Thoracic aorta (tissue), 2 donors: ENCODE data around the gene RPL26. TPM values are rescaled to one million over a fixed set of nuclear protein-coding genes. Genes with fewer than 3 reads are reported as not detected.

Experiments used
- ATAC-seq: fragments of 150-250 bp; one replicate; pipeline ENCODE4 v1.8.0; 2017; ENCODE audit warnings: low read depth; ENCODE audit not compliant: insufficient number of reproducible peaks, low FRiP score
- DNase-seq: peaks from one replicate; pipeline ENCODE4 v3.0.0-alpha.2; 2020; ENCODE audit warnings: low spot score
- H3K27ac ChIP-seq, 2 donors: fragments of 200-600 bp; sonication (generic); 1 replicate in 1 of 2; 2 replicates in 1 of 2; pipeline ENCODE4 v1.5.1; 2016; ENCODE audit warnings: mild to moderate bottlenecking in 2 of 2, moderate library complexity in 2 of 2
- H3K27me3 ChIP-seq: fragments of 200-600 bp; sonication (generic); replicated peaks from 2 replicates; pipeline ENCODE4 v1.6.0; 2016; ENCODE audit warnings: mild to moderate bottlenecking; ENCODE audit not compliant: insufficient read depth
- H3K36me3 ChIP-seq: fragments of 200-600 bp; sonication (generic); one replicate; pipeline ENCODE4 v1.5.1; 2016
- H3K4me1 ChIP-seq, 2 donors: fragments of 200-600 bp; sonication (generic); 1 replicate in 1 of 2; 2 replicates in 1 of 2; pipeline versions ENCODE4 v1.5.1 to v1.6.0; 2016; ENCODE audit warnings: low read depth in 2 of 2, mild to moderate bottlenecking in 1 of 2; ENCODE audit not compliant: control insufficient read depth in 1 of 2
- H3K4me3 ChIP-seq: fragments of 200-600 bp; sonication (generic); 2 replicates; pipeline ENCODE4 v1.5.1; 2016; ENCODE audit warnings: mild to moderate bottlenecking
- H3K9me3 ChIP-seq: fragments of 200-600 bp; sonication (generic); 2 replicates; pipeline ENCODE4 v1.5.1; 2016
- CTCF ChIP-seq: fragments of 200-600 bp; sonication (generic); IDR thresholded peaks from one replicate; pipeline ENCODE4 v1.5.1; 2019; ENCODE audit warnings: antibody characterized with exemption
- total RNA-seq, 2 donors: library from RNA; depleted of rRNA; stranded (reverse); fragments of >200 nt; gene quantifications; one replicate each; pipeline versions ENCODE4 v1.1.0 to v1.2.3, GENCODE V29; 2016

RPL26 gene
- total RNA-seq, 2 donors from 2014 or later, result 1,235 to 1,884 TPM

- DNase-seq (no peak), ATAC-seq (no peak)
- no peak for TF ChIP-seq CTCF
- Histone ChIP-seq H3K4me3 (no peak overlapping the region), H3K4me1 (no peaks in the 10 kb centered on the region), H3K9me3 (no peaks in the 10 kb centered on the region), H3K36me3 (no peaks in the 10 kb centered on the region), H3K27ac (no peak overlapping the region), H3K27me3 (no peaks in the 10 kb centered on the region)
These were observed 36.9 kb downstream of the RPL26 start for GRCh38 chr17:8345951-8346665.

GRCh38 chr17:8345052-8345690 lies 37.8 kb downstream of the RPL26 start:
- H3K9me3 ChIP-seq, result no peaks in the 10 kb centered on the region
- no peak for TF ChIP-seq CTCF
- H3K36me3 ChIP-seq, result no peaks in the 10 kb centered on the region
- DNase-seq (no peak), ATAC-seq (no peak)
- H3K4me1 ChIP-seq, result no peaks in the 10 kb centered on the region
- no peak overlapping the region for H3K27ac ChIP-seq
- no peak overlapping the region for H3K4me3 ChIP-seq
- no peaks in the 10 kb centered on the region for H3K27me3 ChIP-seq

DNA sequence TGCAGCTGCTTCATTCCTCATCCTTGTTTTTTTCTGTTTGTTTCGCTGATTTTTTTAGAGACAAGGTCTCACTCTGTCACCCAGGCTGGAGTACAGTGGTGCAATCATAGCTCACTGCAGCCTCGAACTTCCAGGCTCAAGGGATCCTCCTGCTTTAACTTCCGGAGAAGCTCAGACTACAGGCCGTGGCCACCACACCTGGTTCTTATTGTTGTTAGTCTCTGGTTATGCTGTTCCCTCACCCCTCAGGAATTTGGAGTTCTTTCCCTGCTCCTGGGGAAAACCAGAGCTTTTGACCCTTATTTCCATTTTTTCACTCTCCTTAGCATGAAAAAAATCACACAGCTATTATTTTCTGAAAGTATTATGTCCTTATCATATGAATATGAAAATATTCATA lies 41.5 kb downstream of the RPL26 start:
- no peak for TF ChIP-seq CTCF
- Histone ChIP-seq H3K27me3 (no peaks in the 10 kb centered on the region), H3K4me1 (no peaks in the 10 kb centered on the region), H3K27ac (no peak overlapping the region), H3K4me3 (no peak overlapping the region), H3K9me3 (no peaks in the 10 kb centered on the region), H3K36me3 (no peaks in the 10 kb centered on the region)
- ATAC-seq (no peak), DNase-seq (no peak)

DNA sequence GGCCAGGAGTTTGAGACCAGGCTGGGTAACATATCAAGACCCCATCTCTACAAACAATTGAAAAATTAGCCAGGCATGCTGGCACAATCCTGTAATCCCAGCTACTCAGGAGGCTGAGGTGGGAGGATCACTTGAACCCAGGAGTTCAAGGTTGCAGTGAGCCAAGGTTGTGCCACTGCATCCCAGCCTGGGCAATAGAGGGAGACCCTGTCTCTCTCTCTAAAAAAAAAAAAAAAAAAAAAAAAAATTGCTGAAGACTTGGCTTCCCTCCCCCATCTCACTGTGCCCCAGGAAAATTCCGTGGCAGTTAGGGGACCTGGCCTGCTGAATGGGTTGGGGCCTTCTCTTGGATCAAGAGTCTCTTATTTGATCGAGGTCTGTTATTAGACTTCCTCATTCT lies 43.5 kb downstream of the RPL26 start, which contains the start of gene ODF4:
ODF4 (plus strand) TSS at position 301 of the 400 bp plus-strand sequence. CDS start 212 bp downstream, outside the sequence.
- Histone ChIP-seq H3K4me1 (no peaks in the 10 kb centered on the region), H3K9me3 (no peaks in the 10 kb centered on the region), H3K36me3 (no peaks in the 10 kb centered on the region), H3K27me3 (no peaks in the 10 kb centered on the region), H3K4me3 (peak within 1 kb of the TSS; percentile 37), H3K27ac (no peak within 1 kb of the TSS)
- no peak for TF ChIP-seq CTCF
- DNase-seq (no peak), ATAC-seq (no peak)

GRCh38 chr17:8338753-8339140 lies 44.2 kb downstream of the RPL26 start:
- H3K36me3 ChIP-seq, result no peaks in the 10 kb centered on the region
- TF ChIP-seq CTCF, result no peak
- ATAC-seq (no peak), DNase-seq (no peak)
- H3K4me3 ChIP-seq, result peak overlapping the region; percentile 37
- H3K4me1 ChIP-seq, result no peaks in the 10 kb centered on the region
- H3K27ac ChIP-seq, result no peak overlapping the region
- no peaks in the 10 kb centered on the region for H3K27me3 ChIP-seq
- no peaks in the 10 kb centered on the region for H3K9me3 ChIP-seq
